D721Med (cell line): ENCODE data around the gene OPRM1.
A peak's percentile ranks its signal among the peaks of the same experiment; 100 is the strongest.

Experiments used
- DNase-seq: peaks from one replicate; pipeline ENCODE4 v3.0.0; 2011; ENCODE audit warnings: low spot score; ENCODE audit not compliant: insufficient read length
- FAIRE-seq: peaks from 2 replicates; lab custom pipeline; 2011; peaks lifted over from hg19 to GRCh38; lab: Jason Lieb, UNC
- CTCF ChIP-seq: IDR thresholded peaks from 2 replicates; pipeline ENCODE4 v1.5.1; 2012; ENCODE audit warnings: mild to moderate bottlenecking, control low read depth; ENCODE audit not compliant: insufficient read depth; ENCODE audit errors: missing control alignments

Gene OPRM1

GRCh38 chr6:154010371-154010770 lies 28.7 kb upstream of the OPRM1 start:
- no peak for FAIRE-seq
- no peak for TF ChIP-seq CTCF
- no peak for DNase-seq

GRCh38 chr6:154012852-154013251 lies 26.2 kb upstream of the OPRM1 start:
- FAIRE-seq (no peak), DNase-seq (no peak)
- TF ChIP-seq CTCF = no peak

GRCh38 chr6:154017786-154018185 lies 21.3 kb upstream of the OPRM1 start:
- no peak for TF ChIP-seq CTCF
- no peak for FAIRE-seq

GRCh38 chr6:154030646-154031045 lies 8.4 kb upstream of the OPRM1 start:
- FAIRE-seq (no peak), DNase-seq (no peak)
- no peak for TF ChIP-seq CTCF

More at GRCh38 chr6:154017786-154018185, 21.3 kb upstream of the OPRM1 start:
- DNase-seq = no peak

GRCh38 chr6:154041001-154041400 lies 2.0 kb downstream of the OPRM1 start:
- FAIRE-seq = no peak
- TF ChIP-seq CTCF = peak; percentile 5
- no peak for DNase-seq

GRCh38 chr6:154053141-154053540 lies 14.1 kb downstream of the OPRM1 start:
- DNase-seq (no peak), FAIRE-seq (no peak)
- TF ChIP-seq CTCF = no peak

GRCh38 chr6:154056536-154056935 lies 17.5 kb downstream of the OPRM1 start:
- FAIRE-seq (no peak), DNase-seq (no peak)
- TF ChIP-seq CTCF = no peak
